ENCODE results near the gene AMZ2. TPM values are rescaled to one million over a fixed set of nuclear protein-coding genes. Genes with fewer than 3 reads are reported as not detected.

The AMZ2 gene
- total and polyA plus RNA-seq, 2 of the 8 experiments (the other 6 are each of a cell fraction or from before 2014, with no cell fraction given) = 49.5 to 71.0 TPM

GRCh38 chr17:68239632-68240366 lies 8.0 kb upstream of the AMZ2 start (continued):
- TF ChIP-seq NANOG (IDR thresholded peaks at IDR 0.05; ENCODE audit: insufficient read depth, low read depth, low read length, poor library complexity, severe bottlenecking) (no peak), BRCA1 (IDR thresholded peaks at IDR 0.05; ENCODE audit: low read depth, low read length) (no peak), BCL11A (IDR thresholded peaks at IDR 0.05; ENCODE audit: low read depth in 2 of 2, low read length in 2 of 2) (no peak), SRF (IDR thresholded peaks at IDR 0.05; ENCODE audit: low read depth, low read length) (no peak), KDM4A (IDR thresholded peaks at IDR 0.05; ENCODE audit: low read depth, low read length, severe bottlenecking) (no peak), POU5F1 (IDR thresholded peaks at IDR 0.05; ENCODE audit: low read depth, low read length) (no peak)

Data from H1 (cell line).